HG02852 (cell line): ENCODE results near the gene DAGLA.
"Not testable (repeated sequence)": the region's sequence is repeated elsewhere in the genome, so short reads cannot be mapped to it uniquely, and the experiment has no call there.

ENCODE experiments used
- ATAC-seq: cut with Tn5 transposase; IDR thresholded peaks from one replicate; pipeline ENCODE4 v1.9.1; 2021; ENCODE audit warnings: mild to moderate bottlenecking, moderate library complexity; ENCODE audit not compliant: unreplicated experiment

Gene DAGLA, protein sequence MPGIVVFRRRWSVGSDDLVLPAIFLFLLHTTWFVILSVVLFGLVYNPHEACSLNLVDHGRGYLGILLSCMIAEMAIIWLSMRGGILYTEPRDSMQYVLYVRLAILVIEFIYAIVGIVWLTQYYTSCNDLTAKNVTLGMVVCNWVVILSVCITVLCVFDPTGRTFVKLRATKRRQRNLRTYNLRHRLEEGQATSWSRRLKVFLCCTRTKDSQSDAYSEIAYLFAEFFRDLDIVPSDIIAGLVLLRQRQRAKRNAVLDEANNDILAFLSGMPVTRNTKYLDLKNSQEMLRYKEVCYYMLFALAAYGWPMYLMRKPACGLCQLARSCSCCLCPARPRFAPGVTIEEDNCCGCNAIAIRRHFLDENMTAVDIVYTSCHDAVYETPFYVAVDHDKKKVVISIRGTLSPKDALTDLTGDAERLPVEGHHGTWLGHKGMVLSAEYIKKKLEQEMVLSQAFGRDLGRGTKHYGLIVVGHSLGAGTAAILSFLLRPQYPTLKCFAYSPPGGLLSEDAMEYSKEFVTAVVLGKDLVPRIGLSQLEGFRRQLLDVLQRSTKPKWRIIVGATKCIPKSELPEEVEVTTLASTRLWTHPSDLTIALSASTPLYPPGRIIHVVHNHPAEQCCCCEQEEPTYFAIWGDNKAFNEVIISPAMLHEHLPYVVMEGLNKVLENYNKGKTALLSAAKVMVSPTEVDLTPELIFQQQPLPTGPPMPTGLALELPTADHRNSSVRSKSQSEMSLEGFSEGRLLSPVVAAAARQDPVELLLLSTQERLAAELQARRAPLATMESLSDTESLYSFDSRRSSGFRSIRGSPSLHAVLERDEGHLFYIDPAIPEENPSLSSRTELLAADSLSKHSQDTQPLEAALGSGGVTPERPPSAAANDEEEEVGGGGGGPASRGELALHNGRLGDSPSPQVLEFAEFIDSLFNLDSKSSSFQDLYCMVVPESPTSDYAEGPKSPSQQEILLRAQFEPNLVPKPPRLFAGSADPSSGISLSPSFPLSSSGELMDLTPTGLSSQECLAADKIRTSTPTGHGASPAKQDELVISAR

DNA sequence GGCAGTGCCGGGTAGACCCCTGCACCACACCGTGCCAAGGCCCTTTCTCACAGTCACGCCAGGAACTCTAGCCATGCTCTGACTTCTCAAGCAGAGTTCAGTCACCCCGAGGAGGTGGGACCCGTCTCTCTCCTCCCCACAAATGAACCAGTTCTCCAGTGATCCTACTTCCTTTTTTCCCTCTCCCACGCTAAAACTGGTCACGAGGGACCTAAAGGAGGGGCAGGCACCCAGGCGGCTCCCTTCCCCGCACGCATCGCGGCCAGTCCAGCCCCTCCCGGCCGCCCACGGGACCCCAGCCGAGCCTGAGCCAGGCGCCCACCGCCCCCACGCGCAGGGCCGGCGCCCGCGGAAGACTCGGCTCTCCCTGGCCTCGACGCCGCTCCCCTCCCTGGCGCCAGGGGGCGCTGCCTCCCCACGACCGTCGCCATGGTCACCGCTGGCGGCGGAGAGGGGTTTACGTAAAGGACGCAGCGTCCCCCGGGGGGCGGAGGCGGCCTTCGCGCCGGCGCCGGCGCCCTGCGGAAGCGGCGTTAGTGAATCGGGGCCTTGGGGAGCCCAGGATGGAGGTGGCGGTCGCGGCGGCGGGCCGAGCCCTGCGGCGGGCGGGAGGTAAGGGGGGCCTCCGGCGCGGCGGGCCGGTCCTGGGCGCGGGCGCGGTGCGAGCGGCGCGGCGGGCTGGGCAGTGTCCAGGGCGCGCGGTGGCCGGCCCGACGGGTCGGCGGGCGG is at the start of gene DAGLA:
Gene DAGLA, plus strand, starts transcription at position 499 of the 729 bp plus-strand sequence. CDS start 39,765 bp downstream, outside the sequence.
- ATAC-seq: no peak

DNA sequence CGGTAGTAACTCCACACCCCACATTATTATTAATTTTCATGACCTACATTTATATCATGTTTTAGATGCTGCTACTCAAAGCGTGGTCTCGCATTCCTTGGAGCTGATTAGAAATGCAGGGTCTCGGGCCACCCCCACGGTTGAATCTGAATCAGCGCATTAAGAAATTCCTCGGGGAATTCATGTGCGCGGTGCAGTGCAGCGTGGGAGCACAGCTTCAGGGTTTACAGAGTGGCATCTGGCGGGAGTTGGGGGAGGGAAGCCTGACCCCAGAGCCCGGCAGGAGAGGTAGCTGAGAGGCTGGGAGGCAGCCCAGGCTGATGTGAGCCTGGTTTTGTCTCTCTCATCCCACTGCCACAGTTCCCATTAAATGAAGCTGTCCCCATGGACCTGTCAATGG is 48.1 kb upstream of the DAGLA start:
- no peak for ATAC-seq

DNA sequence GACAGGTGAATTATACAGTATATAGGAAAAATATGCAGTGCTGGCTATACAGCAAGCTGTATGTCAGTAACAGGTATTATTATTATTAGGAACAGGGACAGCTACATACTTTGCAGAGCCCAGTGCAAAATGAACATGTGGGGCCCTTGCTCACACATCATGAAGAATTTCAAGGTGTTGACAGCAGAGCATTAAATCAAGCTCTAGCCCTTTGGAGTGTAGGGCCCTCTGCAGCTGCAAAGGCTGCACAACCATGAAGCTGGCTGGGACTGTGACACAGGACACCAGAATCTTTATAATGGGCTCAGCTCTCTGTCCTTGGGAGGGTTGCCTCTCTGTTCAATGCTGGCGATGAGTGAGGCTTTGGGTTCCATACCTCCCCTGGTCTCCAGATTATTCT is 44.9 kb upstream of the DAGLA start:
- ATAC-seq: no peak

DNA sequence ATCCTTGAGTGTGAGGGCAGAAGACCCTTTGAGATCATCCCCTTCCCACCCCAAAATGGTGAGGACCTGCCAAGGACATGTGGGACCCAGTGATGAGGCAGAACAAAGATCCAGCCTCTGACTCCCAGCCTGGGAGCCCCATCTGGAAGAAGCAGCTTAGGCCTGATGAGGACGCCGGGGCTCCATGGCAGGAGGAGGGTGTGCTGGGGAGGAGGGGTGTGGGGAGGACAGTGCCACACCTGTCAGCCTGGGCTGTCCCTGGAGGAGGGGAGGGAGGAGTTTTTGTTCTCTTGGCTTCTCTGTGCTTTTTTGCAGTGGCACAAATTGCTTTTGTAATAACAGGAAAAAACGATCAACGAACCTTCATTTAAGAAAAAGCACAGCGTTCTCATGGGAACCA is 44.4 kb upstream of the DAGLA start:
- no peak for ATAC-seq

DNA sequence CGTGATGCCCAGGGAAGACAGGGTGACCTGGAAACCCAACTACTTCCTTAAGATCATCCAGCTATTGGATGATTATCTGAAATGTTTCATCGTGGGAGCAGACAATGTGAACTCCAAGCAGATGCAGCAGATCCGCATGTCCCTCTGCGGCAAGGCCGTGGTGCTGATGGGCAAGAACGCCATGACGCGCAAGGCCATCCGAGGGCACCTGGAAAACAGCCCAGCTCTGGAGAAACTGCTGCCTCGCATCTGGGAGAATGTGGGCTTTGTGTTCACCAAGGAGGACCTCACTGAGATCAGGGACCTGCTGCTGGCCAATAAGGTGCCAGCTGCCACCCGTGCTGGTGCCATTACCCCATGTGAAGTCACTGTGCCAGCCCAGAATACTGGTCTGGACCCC is 43.5 kb upstream of the DAGLA start:
- ATAC-seq: no peak

DNA sequence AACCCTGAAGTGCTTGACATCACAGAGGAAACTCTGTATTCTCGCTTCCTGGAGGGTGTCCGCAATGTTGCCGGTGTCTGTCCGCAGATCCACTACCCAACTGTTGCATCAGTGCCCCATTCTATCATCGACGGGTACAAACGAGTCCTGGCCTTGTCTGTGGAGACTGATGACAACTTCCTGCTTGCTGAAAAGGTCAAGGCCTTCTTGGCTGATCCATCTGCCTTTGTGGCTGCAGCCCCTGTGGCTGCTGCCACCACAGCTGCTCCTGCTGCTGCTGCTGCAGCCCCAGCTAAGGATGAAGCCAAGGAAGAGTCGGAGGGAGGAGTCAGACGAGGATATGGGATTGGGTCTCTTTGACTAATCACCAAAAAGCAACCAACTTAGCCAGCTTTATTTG is 42.9 kb upstream of the DAGLA start:
- no peak for ATAC-seq

DNA sequence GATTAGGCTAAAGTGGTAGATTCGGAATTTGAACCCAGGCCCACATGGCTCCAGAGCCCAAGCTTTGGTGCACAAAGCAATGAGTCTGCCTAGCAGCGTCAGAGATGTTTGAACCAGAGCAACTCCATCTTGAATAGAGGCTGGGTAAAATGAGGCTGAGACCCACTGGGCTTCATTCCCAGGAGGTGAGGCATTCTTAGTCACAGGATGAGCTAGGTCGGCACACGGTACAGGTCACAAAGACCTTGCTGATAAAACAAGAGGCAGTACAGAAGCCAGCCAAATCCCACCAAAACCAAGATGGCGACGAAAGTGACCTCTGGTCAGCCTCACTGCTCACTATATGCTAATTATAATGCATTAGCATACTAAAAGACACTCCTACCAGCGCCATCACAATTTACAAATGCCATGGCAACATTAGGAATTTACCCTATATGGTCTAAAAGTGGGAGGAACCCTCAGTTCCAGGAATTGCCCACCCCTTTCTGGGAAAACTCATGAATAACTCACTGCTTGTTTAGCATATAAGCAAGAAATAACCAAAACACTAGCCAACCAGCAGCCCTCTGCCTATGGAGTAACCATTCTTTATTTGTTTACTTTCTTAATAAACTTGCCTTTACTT is 40.3 kb upstream of the DAGLA start:
- no peak for ATAC-seq

DNA sequence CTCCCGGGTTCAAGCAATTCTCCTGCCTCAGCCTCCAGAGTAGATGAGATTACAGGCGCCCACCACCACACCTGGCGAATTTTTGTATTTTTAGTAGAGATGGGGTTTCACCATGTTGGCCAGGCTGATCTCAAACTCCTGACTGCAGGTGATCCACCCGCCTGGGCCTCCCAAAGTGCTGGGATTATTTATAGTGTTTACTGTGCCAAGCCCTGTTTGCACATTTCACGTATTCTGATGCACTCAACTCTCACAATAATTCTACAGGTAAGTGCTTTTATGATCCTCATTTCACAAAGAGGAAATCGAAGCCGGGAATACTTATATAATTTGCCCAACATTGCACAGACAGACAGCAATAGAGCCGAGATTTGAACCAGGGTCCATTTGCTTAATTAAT is 38.0 kb upstream of the DAGLA start:
- no peak for ATAC-seq

DNA sequence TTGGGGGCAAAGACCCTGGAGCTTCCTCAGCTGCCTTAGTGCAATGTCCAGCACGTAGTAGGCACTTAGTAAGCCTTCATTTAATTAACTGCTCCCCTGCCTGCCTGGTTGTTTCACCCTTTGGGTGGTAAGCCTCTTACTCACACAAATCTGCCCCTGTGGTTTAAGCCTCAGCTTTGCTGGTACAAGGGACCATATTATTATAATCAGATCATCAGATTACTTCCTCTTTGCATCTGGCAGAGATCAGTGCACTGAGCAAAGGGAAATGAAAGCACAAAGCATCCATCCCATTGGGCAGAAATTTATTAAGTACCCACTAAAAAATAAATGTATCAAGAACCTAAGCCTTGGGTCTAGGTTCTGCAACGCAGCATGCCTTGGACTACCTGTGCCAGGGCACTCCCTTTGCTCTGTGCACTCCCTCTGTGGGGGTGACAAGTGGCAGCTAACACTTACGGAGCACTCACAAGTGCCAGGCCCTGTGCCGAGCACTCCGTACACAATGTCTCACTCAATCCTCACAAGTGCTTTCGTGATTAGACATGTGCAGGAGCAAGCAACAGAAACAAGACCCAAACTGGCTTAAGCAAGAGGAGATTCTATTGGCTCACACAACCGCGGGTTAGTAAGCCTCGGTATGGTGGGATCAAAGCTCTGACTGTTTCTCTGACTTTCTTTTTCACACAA is 34.9 kb upstream of the DAGLA start:
- no peak for ATAC-seq

DNA sequence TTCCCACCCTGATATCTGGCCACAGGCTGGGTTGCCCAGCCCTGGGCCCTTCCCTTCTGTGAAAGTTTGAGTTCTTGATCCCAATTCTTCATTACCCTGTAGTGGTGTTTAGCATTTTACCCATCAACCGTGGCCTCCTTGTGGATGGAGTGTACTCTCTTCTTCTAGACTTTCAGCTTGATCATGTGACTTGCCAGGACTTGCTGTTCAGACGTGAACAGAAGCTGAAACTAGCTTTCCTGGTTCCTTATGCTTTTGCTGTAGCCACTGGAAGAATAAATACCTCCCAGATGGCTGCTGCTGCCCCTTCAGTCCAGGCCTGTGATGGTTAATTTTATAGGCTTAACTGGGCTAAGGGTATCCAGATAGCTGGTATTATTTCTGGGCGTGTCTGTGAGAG is 32.7 kb upstream of the DAGLA start:
- no peak for ATAC-seq

DNA sequence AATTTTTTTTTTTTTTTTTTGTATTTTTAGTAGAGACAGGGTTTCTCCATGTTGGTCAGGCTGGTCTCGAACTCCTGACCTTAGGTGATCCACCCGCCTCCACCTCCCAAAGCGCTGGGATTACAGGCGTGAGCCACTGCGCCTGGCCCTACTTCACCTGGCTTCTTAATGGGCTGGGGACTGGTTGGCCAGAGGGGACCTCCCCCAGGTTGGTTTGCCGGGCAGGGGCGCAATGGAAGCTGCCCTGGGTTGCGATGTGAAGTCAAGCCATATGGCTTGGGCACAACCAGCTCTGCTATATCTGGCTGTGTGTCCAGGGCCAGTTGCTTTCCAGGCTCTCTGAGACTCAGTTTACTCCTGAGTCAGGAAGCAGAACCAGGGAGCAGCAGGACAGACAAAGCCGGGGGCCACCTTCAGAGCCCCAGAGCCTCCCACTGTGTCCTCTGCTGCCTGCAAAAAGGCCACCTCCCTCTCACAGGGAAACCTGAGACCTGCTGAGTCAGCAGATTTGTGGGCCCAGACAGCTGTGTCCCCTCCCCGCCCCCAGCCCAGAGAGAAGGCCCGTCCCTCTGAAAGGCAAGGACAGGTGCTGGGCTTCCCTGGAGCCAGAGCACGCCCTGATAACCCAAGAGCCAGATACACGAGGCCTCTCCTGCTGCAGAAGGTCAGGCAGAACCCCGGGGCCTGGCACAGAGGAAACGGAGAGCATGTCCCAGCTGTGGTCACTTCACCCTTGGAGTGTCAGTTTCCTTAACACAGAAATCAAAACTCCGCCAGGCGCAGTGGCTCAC is 29.2 kb upstream of the DAGLA start:
- no peak for ATAC-seq

DNA sequence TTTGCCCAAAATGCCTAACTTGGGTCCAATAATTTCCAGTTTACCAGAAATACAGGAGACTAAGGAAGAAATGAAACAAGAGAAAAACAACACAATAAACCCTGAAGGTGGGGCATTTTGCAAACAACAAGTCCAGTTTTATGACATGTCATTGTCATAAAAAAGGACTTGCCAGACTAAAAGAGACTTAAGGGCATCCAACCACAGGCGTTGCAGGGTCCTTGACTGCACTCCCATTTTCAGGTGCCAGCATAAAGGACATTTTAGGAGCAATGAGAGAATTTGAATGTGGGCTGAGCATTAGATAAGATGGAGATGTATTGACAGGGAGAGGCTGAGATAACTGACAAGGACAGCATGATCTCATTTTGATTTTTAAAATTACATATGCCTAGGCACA is 28.1 kb upstream of the DAGLA start:
- ATAC-seq: no peak

DNA sequence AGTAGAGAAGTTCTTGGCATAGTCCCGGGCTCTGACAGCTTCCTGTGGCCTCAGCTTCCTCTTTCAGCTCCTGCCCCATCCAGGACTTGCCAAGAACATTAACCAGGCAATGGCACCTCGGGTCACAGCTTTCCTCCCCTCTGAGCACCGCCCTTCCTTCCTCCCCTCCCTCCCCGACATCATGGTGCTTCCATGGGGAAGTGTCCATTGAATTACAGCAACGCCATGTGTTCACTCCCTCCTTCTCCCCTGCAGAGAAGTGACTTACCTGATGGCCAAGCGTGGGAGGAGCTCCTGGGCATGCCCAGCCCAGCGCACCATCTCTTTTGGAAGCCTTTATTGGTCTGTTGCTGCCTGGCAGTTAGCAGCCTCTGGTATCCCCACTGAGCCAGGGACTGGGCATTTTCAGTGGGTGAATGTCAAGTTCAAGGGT is 25.8 kb upstream of the DAGLA start:
- no peak for ATAC-seq

DNA sequence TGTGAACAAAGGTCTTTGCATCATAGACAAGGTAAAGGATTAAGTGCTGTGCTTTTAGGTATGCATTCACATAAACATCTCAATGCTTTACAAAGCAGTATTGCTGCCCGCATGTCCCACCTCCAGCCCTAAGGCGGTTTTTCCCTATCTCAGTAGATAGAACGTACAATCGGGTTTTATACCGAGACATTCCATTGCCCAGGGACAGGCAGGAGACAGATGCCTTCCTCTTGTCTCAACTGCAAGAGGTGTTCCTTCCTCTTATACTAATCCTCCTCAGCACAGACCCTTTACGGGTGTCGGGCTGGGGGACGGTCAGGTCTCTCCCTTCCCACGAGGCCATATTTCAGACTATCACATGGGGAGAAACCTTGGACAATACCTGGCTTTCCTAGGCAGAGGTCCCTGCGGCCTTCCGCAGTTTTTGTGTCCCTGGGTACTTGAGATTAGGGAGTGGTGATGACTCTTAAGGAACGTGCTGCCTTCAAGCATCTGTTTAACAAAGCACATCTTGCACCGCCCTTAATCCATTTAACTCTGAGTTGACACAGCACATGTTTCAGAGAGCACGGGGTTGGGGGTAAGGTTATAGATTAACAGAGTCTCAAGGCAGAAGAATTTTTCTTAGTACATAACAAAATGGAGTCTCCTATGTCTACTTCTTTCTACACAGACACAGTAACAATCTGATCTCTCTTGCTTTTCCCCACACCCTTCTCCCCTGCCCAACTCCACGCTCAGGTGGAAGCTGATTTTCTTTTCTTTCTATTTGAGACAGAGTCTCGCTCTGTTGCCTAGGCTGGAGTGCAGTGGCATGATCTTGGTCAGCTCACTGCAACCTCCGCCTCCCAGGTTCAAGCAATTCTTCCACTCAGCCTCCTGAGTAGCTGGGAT is 24.7 kb upstream of the DAGLA start:
- not testable (repeated sequence) for ATAC-seq

DNA sequence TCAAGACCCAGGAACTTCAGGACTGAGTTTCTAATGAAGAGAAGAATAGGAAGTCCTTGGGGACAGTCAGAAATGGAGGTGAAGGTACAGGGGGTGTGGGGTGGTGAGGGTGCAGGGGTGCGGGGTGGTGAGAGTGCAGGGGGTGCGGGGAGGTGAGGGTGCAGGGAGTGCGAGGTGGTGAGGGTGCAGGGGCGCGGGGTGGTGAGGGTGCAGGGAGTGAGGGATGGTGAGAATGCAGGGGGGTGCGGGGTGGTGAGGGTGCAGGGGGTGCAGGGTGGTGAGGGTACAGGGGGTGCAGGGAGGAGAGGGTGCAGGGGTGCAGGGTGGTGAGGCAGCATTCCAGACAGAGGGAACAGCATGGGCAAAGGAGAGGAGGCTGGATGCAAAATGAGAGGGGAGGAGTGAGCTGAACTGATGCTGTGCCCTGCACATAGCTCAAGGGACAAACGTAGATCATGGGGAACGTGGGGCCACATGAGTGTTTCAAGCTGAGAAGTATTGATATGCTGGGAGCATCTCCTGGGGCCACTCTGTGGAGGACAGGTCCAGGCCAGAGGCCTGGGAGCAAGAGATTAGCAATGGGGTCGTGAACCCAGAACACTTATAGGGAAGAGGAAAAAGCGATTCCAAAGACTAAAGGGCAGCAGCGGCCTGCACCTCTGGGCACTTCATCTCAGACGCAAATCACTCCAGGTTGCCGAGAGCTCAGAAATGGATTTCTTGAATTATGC is 23.7 kb upstream of the DAGLA start:
- ATAC-seq: no peak

DNA sequence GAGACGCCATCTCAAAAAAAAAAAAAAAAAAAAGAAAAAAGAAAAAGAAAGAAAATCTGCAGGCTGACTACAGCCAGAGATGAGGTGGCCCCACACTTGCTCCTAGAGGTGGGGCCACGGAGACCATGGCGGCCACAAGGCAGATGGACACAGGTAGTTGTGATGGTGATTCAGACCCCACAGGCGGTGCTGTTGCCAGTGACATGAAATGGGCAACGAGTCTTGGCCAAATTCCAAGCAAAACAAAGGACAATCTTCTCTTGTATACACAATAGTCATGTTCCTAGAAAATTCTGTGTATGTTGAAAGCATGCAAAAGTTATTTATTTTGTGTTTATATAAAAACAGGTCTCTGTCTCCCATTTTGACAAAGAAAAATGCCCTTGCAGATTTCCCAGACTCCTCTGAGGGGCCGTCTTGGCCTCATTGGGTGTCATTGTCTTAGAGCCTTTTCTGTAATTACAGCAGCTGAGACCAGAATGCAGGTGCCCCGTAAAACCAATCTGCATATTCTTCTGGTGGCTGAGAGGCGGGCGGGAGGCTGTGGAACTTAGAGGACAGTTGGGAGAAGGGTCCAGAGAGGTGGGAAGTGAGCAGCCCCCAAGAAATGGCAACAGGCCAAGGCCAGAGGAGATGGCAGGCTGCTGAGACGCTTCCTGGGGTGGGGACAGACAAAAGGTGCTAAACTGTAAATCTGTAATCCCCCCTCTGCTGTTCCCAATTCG is 22.5 kb upstream of the DAGLA start:
- ATAC-seq: no peak
